ENCODE results near the gene DRICH1.
"Not testable (repeated sequence)": the region's sequence is repeated elsewhere in the genome, so short reads cannot be mapped to it uniquely, and the experiment has no call there.

DRICH1 gene

GRCh38 chr22:23632178-23632577 is at the start of gene DRICH1:
DRICH1 (minus strand) TSS chr22:23632321; CDS start chr22:23632023, 298 bp downstream.
- no peak for DNase-seq

- DNase-seq = no peak
These were observed 49.1 kb upstream of the DRICH1 start for GRCh38 chr22:23681026-23681809.

GRCh38 chr22:23678133-23678532 is 46.0 kb upstream of the DRICH1 start:
- no peak for DNase-seq

GRCh38 chr22:23677701-23677995 is 45.5 kb upstream of the DRICH1 start:
- no peak for DNase-seq

- not testable (repeated sequence) for DNase-seq
These were observed 45.0 kb upstream of the DRICH1 start for GRCh38 chr22:23676841-23677700.

- no peak for DNase-seq
These were observed 43.6 kb upstream of the DRICH1 start for GRCh38 chr22:23675502-23676415.

GRCh38 chr22:23674886-23675501 is 42.9 kb upstream of the DRICH1 start:
- not testable (repeated sequence) for DNase-seq

GRCh38 chr22:23673826-23674690 is 41.9 kb upstream of the DRICH1 start:
- DNase-seq = no peak

GRCh38 chr22:23673050-23673620 is 41.0 kb upstream of the DRICH1 start:
- DNase-seq = no peak

GRCh38 chr22:23672307-23673049 is 40.4 kb upstream of the DRICH1 start:
- not testable (repeated sequence) for DNase-seq

- not testable (repeated sequence) for DNase-seq
These were observed 39.3 kb upstream of the DRICH1 start for GRCh38 chr22:23671387-23671786.

GRCh38 chr22:23670378-23671295 is 38.5 kb upstream of the DRICH1 start:
- no peak for DNase-seq

- DNase-seq = not testable (repeated sequence)
These were observed 28.3 kb upstream of the DRICH1 start for GRCh38 chr22:23660381-23660780.

GRCh38 chr22:23657727-23658126 is 25.6 kb upstream of the DRICH1 start:
- DNase-seq = no peak

GRCh38 chr22:23655891-23656475 is 23.9 kb upstream of the DRICH1 start:
- no peak for DNase-seq

- no peak for DNase-seq
These were observed 20.6 kb upstream of the DRICH1 start for GRCh38 chr22:23652711-23653110.

- no peak for DNase-seq
These were observed 20.2 kb upstream of the DRICH1 start for GRCh38 chr22:23652286-23652685.

GRCh38 chr22:23651676-23652075 is 19.6 kb upstream of the DRICH1 start:
- DNase-seq = no peak

- no peak for DNase-seq
These were observed 17.0 kb upstream of the DRICH1 start for GRCh38 chr22:23649071-23649501.
